Measurements from ENCODE around the gene STAC2.
"Not testable (repeated sequence)": the region's sequence is repeated elsewhere in the genome, so short reads cannot be mapped to it uniquely, and the experiment has no call there.

STAC2 gene, protein sequence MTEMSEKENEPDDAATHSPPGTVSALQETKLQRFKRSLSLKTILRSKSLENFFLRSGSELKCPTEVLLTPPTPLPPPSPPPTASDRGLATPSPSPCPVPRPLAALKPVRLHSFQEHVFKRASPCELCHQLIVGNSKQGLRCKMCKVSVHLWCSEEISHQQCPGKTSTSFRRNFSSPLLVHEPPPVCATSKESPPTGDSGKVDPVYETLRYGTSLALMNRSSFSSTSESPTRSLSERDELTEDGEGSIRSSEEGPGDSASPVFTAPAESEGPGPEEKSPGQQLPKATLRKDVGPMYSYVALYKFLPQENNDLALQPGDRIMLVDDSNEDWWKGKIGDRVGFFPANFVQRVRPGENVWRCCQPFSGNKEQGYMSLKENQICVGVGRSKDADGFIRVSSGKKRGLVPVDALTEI

DNA sequence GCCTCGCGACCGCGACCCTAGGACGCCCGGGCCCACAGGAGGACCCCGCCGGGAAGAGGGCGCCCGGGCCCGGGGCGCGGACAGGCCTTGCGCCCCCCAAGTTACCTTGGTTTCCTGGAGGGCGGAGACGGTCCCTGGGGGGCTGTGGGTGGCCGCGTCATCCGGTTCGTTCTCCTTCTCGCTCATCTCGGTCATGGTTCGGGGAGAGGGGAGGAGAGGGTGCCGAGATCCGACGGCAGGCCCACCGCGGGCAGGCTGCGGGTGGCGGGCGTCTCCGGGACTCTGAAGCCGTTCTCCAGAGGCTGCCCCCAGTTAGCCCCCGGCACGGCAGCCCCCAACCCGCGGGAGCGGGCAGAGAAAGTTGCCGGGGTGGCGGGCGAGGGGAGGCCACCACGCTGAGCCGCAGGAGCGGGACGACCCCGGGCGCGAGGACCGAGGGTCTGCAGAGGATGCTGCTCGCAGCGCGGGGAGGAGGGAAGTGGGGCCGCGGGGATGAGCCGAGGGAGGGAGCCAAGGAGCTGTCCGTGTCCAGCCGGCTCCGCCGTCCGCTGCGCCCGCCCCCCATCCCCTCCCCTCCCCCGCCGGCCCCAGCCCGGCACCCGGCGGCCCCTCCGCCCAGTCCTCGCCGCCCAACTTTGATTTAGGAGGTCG is at the start of gene STAC2:
Gene STAC2, minus strand, starts transcription at position 638 of the 651 bp plus-strand sequence. Its CDS starts 443 bp downstream, at position 195.
- Histone ChIP-seq H3K9ac (ENCODE audit: low read depth in 1 of 2, low read length in 2 of 2) (no peak within 1 kb of the TSS), H3K9me3 (ENCODE audit: control insufficient read depth in 2 of 2, low read length in 2 of 2) (no peaks in the 10 kb centered on the region), H3K4me1 (ENCODE audit: control insufficient read depth in 2 of 2, insufficient read depth in 2 of 2, low read length in 2 of 2) (peaks cover 0 to 3% of the 10 kb centered on the region in 2 donors), H3K36me3 (ENCODE audit: control insufficient read depth in 2 of 2, insufficient read depth in 2 of 2, low read length in 2 of 2) (no peaks in the 10 kb centered on the region), H3K4me3 (ENCODE audit: low read length in 2 of 2) (peak within 1 kb of the TSS; percentile 3 to 5), H3K27me3 (ENCODE audit: control insufficient read depth in 2 of 2, insufficient read depth in 2 of 2, low read length in 2 of 2) (peaks cover 20 to 34% of the 10 kb centered on the region in 2 donors), H3K27ac (ENCODE audit: low read depth in 2 of 2, low read length in 2 of 2) (no peak within 1 kb of the TSS)

DNA sequence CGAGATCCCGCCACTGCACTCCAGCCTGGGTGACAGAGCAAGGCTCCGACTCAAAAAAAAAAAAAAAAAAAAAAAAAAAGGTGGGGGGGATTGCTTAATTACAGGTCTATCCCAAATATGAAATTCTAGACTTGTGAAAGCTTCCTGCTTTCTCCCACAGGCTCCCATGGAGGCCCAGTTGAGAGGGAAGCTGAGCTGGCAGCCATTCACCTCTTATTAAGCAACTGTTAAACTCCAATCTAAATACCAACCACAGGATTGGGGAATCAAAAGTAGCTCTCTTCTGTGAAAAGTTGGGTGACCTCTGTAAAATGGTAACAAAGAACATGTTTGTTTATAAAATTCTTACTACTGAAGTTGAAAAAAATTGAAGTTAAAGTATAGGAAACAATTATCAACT is 45.8 kb upstream of the STAC2 start:
- H3K27me3 ChIP-seq (ENCODE audit: control insufficient read depth in 2 of 2, insufficient read depth in 2 of 2, low read length in 2 of 2), result no peaks in the 10 kb centered on the region
- no peak overlapping the region for H3K9ac ChIP-seq (ENCODE audit: low read depth in 1 of 2, low read length in 2 of 2)
- H3K36me3 ChIP-seq (ENCODE audit: control insufficient read depth in 2 of 2, insufficient read depth in 2 of 2, low read length in 2 of 2), result peaks cover 22 to 45% of the 10 kb centered on the region in 2 donors
- no peak overlapping the region for H3K4me3 ChIP-seq (ENCODE audit: low read length in 2 of 2)
- no peaks in the 10 kb centered on the region for H3K9me3 ChIP-seq (ENCODE audit: control insufficient read depth in 2 of 2, low read length in 2 of 2)
- H3K27ac ChIP-seq (ENCODE audit: low read depth in 2 of 2, low read length in 2 of 2), result no peak overlapping the region
- no peaks in the 10 kb centered on the region for H3K4me1 ChIP-seq (ENCODE audit: control insufficient read depth in 2 of 2, insufficient read depth in 2 of 2, low read length in 2 of 2)

DNA sequence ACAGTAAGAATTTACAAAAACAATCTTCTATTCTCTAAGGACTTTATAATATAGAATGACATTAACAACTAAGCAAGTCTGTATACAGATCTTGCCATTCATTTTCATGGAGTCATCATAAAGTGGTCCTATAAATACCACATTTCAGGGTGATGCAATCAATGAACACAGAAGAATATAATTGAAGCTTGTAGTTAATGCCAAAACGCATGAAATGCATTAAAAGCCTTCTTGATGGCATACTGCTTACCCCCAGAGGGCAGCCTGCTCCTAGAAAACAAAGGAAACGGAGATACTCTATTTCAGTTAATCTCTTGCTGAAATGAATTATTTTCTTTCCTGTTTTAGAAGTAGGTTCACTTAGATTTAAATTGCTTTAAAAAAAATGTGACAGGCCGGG is 45.2 kb upstream of the STAC2 start:
- Histone ChIP-seq H3K4me3 (ENCODE audit: low read length in 2 of 2) (no peak overlapping the region), H3K4me1 (ENCODE audit: control insufficient read depth in 2 of 2, insufficient read depth in 2 of 2, low read length in 2 of 2) (no peaks in the 10 kb centered on the region), H3K9ac (ENCODE audit: low read depth in 1 of 2, low read length in 2 of 2) (no peak overlapping the region), H3K27ac (ENCODE audit: low read depth in 2 of 2, low read length in 2 of 2) (no peak overlapping the region), H3K9me3 (ENCODE audit: control insufficient read depth in 2 of 2, low read length in 2 of 2) (no peaks in the 10 kb centered on the region), H3K36me3 (ENCODE audit: control insufficient read depth in 2 of 2, insufficient read depth in 2 of 2, low read length in 2 of 2) (peaks cover 22 to 45% of the 10 kb centered on the region in 2 donors), H3K27me3 (ENCODE audit: control insufficient read depth in 2 of 2, insufficient read depth in 2 of 2, low read length in 2 of 2) (no peaks in the 10 kb centered on the region)

DNA sequence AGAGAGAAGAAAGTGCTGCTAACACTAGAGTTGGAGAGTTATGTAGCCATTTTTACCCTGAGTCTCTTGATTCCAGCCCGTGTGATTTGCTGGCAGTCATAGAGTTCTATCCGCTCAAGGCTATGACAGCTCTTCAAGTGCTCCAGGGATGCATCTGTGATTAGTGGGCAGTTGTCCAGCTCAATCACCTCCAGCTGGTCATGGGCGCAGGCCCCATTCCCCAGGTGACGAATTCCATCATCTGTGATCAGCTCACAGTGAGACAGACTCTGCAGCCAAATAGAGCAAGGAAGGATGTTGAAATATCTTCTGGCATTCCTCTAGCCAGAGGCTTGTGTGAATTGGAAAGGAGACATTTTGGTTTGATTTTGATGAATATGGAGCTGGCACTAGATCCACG is 38.4 kb upstream of the STAC2 start:
- H3K4me3 ChIP-seq (ENCODE audit: low read length in 2 of 2), result no peak overlapping the region
- no peaks in the 10 kb centered on the region for H3K27me3 ChIP-seq (ENCODE audit: control insufficient read depth in 2 of 2, insufficient read depth in 2 of 2, low read length in 2 of 2)
- no peaks in the 10 kb centered on the region for H3K9me3 ChIP-seq (ENCODE audit: control insufficient read depth in 2 of 2, low read length in 2 of 2)
- peaks cover 35 to 66% of the 10 kb centered on the region in 2 donors for H3K36me3 ChIP-seq (ENCODE audit: control insufficient read depth in 2 of 2, insufficient read depth in 2 of 2, low read length in 2 of 2)
- H3K27ac ChIP-seq (ENCODE audit: low read depth in 2 of 2, low read length in 2 of 2), result no peak overlapping the region
- no peaks in the 10 kb centered on the region for H3K4me1 ChIP-seq (ENCODE audit: control insufficient read depth in 2 of 2, insufficient read depth in 2 of 2, low read length in 2 of 2)
- H3K9ac ChIP-seq (ENCODE audit: low read depth in 1 of 2, low read length in 2 of 2), result no peak overlapping the region

DNA sequence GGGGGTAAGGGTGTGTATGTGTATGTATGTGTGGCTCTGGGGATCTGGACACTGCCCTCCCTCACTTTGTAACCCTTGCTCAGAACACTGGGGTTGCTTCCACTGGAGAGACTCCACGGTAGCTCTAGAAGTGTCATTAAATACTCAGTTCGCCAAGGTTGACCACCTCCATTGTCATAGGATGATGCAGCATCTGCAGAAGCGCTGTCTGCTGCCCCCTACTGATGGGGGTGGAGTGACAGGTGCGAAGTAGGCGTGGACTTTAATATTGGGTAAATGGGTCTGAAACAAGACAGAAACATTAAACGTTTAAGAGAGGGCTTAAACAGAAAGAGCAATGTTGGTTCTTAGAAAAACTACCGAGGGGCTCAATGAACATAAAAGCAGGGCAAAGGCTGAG is 35.5 kb upstream of the STAC2 start:
- H3K27me3 ChIP-seq (ENCODE audit: control insufficient read depth in 2 of 2, insufficient read depth in 2 of 2, low read length in 2 of 2), result no peaks in the 10 kb centered on the region
- no peak overlapping the region for H3K27ac ChIP-seq (ENCODE audit: low read depth in 2 of 2, low read length in 2 of 2)
- no peak overlapping the region for H3K9ac ChIP-seq (ENCODE audit: low read depth in 1 of 2, low read length in 2 of 2)
- peaks cover 0 to 9% of the 10 kb centered on the region in 2 donors for H3K4me1 ChIP-seq (ENCODE audit: control insufficient read depth in 2 of 2, insufficient read depth in 2 of 2, low read length in 2 of 2)
- peaks cover 35 to 58% of the 10 kb centered on the region in 2 donors for H3K36me3 ChIP-seq (ENCODE audit: control insufficient read depth in 2 of 2, insufficient read depth in 2 of 2, low read length in 2 of 2)
- H3K4me3 ChIP-seq (ENCODE audit: low read length in 2 of 2), result no peak overlapping the region
- no peaks in the 10 kb centered on the region for H3K9me3 ChIP-seq (ENCODE audit: control insufficient read depth in 2 of 2, low read length in 2 of 2)

DNA sequence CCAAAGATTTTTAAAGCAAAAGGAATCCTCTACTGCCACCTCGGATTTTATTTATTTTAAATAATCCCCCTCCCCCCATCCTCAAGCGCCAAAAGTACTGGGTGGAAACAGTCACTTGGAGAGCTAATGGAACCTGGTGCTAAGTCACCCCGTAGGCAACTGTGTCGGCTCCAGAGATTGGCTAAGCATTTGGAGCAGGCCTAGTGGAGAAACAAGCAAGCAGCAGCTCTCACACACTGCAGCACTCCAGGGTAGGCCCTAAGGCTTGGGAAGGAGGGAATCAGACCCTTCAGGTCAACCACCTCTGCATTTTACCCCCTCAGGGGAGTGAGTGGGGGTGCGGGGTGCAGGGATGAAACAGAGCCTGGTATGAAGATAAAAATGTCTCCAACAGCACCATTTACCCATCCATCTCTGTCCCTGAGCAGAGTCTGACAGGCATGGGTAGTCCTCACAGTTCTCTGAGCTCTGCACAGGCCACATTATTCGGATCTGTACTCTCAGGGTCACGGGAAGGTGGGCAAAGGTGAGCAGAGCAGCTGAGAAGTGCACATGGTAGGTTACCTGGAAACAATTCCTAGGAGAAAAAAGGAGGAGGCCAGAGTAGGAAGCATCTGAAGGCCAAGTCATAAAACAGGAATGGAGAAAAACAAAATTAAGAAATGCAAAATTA is 27.2 kb upstream of the STAC2 start:
- Histone ChIP-seq H3K4me3 (ENCODE audit: low read length in 2 of 2) (no peak overlapping the region), H3K9me3 (ENCODE audit: control insufficient read depth in 2 of 2, low read length in 2 of 2) (no peaks in the 10 kb centered on the region), H3K4me1 (ENCODE audit: control insufficient read depth in 2 of 2, insufficient read depth in 2 of 2, low read length in 2 of 2) (peaks cover 0 to 9% of the 10 kb centered on the region in 2 donors), H3K27ac (ENCODE audit: low read depth in 2 of 2, low read length in 2 of 2) (no peak overlapping the region), H3K36me3 (ENCODE audit: control insufficient read depth in 2 of 2, insufficient read depth in 2 of 2, low read length in 2 of 2) (peaks cover 6 to 24% of the 10 kb centered on the region in 2 donors), H3K9ac (ENCODE audit: low read depth in 1 of 2, low read length in 2 of 2) (no peak overlapping the region), H3K27me3 (ENCODE audit: control insufficient read depth in 2 of 2, insufficient read depth in 2 of 2, low read length in 2 of 2) (no peaks in the 10 kb centered on the region)

DNA sequence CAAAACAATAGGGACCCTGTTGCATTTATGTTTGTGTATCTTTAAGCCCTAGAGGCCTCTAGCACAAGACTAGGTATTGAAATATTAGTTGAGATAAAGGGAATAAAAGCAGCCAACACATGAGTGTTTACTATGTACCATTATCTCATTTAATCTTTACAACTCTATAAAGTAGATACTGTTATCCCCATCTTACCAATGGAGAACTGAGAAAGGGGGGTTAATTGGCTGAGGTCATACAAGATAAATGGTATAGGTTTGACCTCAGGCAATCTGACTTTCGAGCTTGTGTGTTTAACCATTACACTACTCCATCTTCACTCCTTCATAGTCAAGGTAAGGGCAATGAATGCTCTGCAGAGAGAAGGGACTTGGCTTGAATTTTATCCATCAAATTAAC is 26.3 kb upstream of the STAC2 start:
- Histone ChIP-seq H3K4me1 (ENCODE audit: control insufficient read depth in 2 of 2, insufficient read depth in 2 of 2, low read length in 2 of 2) (peaks cover 0 to 4% of the 10 kb centered on the region in 2 donors), H3K27ac (ENCODE audit: low read depth in 2 of 2, low read length in 2 of 2) (no peak overlapping the region), H3K9ac (ENCODE audit: low read depth in 1 of 2, low read length in 2 of 2) (no peak overlapping the region), H3K4me3 (ENCODE audit: low read length in 2 of 2) (no peak overlapping the region), H3K27me3 (ENCODE audit: control insufficient read depth in 2 of 2, insufficient read depth in 2 of 2, low read length in 2 of 2) (no peaks in the 10 kb centered on the region), H3K36me3 (ENCODE audit: control insufficient read depth in 2 of 2, insufficient read depth in 2 of 2, low read length in 2 of 2) (peaks cover 3 to 18% of the 10 kb centered on the region in 2 donors), H3K9me3 (ENCODE audit: control insufficient read depth in 2 of 2, low read length in 2 of 2) (no peaks in the 10 kb centered on the region)

DNA sequence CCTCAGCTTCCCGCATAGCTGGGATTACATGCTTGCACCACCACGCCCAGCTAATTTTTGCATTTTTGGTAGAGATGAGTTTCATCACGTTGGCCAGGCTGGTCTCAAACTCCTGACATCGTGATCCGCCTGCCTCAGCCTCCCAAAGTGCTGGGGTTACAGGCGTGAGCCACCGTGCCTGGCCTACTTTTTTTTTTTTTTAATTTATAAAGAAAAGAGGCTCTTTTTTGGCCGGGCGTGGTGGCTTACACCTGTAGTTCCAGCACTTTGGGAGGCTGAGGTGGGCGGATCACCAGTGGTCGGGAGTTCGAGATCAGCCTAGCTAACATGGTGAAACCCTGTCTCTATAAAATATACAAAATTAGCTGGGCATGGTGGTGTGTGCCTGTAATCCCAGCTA is 24.3 kb upstream of the STAC2 start:
- not testable (repeated sequence) for H3K4me3 ChIP-seq (ENCODE audit: low read length in 2 of 2); H3K27me3 ChIP-seq (ENCODE audit: control insufficient read depth in 2 of 2, insufficient read depth in 2 of 2, low read length in 2 of 2); H3K9ac ChIP-seq (ENCODE audit: low read depth in 1 of 2, low read length in 2 of 2); H3K27ac ChIP-seq (ENCODE audit: low read depth in 2 of 2, low read length in 2 of 2); H3K9me3 ChIP-seq (ENCODE audit: control insufficient read depth in 2 of 2, low read length in 2 of 2); H3K4me1 ChIP-seq (ENCODE audit: control insufficient read depth in 2 of 2, insufficient read depth in 2 of 2, low read length in 2 of 2)
- H3K36me3 ChIP-seq (ENCODE audit: control insufficient read depth in 2 of 2, insufficient read depth in 2 of 2, low read length in 2 of 2), result peaks cover 3 to 18% of the 10 kb centered on the region in 2 donors

DNA sequence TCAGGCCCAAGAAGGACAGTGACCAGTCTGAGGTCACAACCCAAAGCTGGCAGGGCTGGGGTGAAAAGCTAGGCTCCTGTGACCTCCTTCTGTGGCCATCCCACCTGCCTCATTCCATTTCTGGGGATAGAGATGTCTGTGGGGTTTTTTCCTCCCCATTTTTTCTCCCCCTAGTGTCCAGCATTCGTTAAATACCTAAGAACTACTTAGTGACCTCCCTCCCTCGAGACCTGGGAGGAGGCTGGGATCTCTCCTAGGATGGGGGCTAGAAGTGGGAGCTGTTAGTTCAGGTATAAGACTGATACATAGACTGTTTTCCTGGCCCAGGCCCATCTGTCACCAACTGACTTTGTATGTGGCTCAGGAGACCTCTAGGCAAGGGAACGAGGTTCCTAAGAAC is 20.5 kb upstream of the STAC2 start:
- peaks cover 0 to 2% of the 10 kb centered on the region in 2 donors for H3K4me1 ChIP-seq (ENCODE audit: control insufficient read depth in 2 of 2, insufficient read depth in 2 of 2, low read length in 2 of 2)
- H3K36me3 ChIP-seq (ENCODE audit: control insufficient read depth in 2 of 2, insufficient read depth in 2 of 2, low read length in 2 of 2), result no peaks in the 10 kb centered on the region
- H3K27ac ChIP-seq (ENCODE audit: low read depth in 2 of 2, low read length in 2 of 2), result no peak overlapping the region
- H3K9me3 ChIP-seq (ENCODE audit: control insufficient read depth in 2 of 2, low read length in 2 of 2), result no peaks in the 10 kb centered on the region
- H3K4me3 ChIP-seq (ENCODE audit: low read length in 2 of 2), result no peak overlapping the region
- no peak overlapping the region for H3K9ac ChIP-seq (ENCODE audit: low read depth in 1 of 2, low read length in 2 of 2)
- H3K27me3 ChIP-seq (ENCODE audit: control insufficient read depth in 2 of 2, insufficient read depth in 2 of 2, low read length in 2 of 2), result no peaks in the 10 kb centered on the region
